Endodermal cell (in vitro differentiated cells): ENCODE data around the gene FAM131A. TPM values are rescaled to one million over a fixed set of nuclear protein-coding genes. Genes with fewer than 3 reads are reported as not detected.
A peak's percentile ranks its signal among the peaks of the same experiment; 100 is the strongest.

Source experiments
- DNase-seq: peaks from one replicate; pipeline ENCODE4 v3.0.0-alpha.2; 2017
- H3K27ac ChIP-seq: 2 replicates; pipeline ENCODE4 v1.5.1; 2013; ENCODE audit warnings: mild to moderate bottlenecking, low read depth, low read length, moderate library complexity
- H3K27me3 ChIP-seq: 2 replicates; pipeline ENCODE4 v1.6.1; 2013; ENCODE audit warnings: mild to moderate bottlenecking, low read length, moderate library complexity; ENCODE audit not compliant: insufficient read depth, control insufficient read depth, poor library complexity, severe bottlenecking
- H3K36me3 ChIP-seq: 2 replicates; pipeline ENCODE4 v1.7.0; 2013; ENCODE audit warnings: mild to moderate bottlenecking, low read length, moderate library complexity; ENCODE audit not compliant: control insufficient read depth, insufficient read depth
- H3K4me1 ChIP-seq: one replicate; pipeline ENCODE4 v1.7.0; 2013; ENCODE audit warnings: low read length; ENCODE audit not compliant: control insufficient read depth, insufficient read depth
- H3K4me3 ChIP-seq: 2 replicates; pipeline ENCODE4 v1.5.1; 2013; ENCODE audit warnings: mild to moderate bottlenecking, low read length, moderate library complexity
- H3K9ac ChIP-seq: 2 replicates; pipeline ENCODE4 v1.6.1; 2013; ENCODE audit warnings: mild to moderate bottlenecking, low read length, moderate library complexity; ENCODE audit not compliant: poor library complexity, severe bottlenecking; ENCODE audit errors: extremely low read depth
- H3K9me3 ChIP-seq: 2 replicates; pipeline ENCODE4 v1.6.1; 2013; ENCODE audit warnings: mild to moderate bottlenecking, low read length, moderate library complexity; ENCODE audit not compliant: control insufficient read depth
- H3K27ac Mint-ChIP-seq: 2 replicates; pipeline ENCODE4 v1.8.0; 2020; ENCODE audit warnings: mixed read lengths
- H3K27me3 Mint-ChIP-seq: 2 replicates; pipeline ENCODE4 v1.8.0; 2021; ENCODE audit warnings: mild to moderate bottlenecking, mixed read lengths; ENCODE audit not compliant: insufficient read depth
- H3K36me3 Mint-ChIP-seq: 2 replicates; pipeline ENCODE4 v1.8.0; 2020; ENCODE audit warnings: low read depth, mixed read lengths
- H3K4me1 Mint-ChIP-seq: 2 replicates; pipeline ENCODE4 v1.8.0; 2020; ENCODE audit warnings: mixed read lengths
- H3K4me3 Mint-ChIP-seq: 2 replicates; pipeline ENCODE4 v1.8.0; 2020; ENCODE audit warnings: mild to moderate bottlenecking, moderate library complexity, mixed read lengths
- H3K9me3 Mint-ChIP-seq: 2 replicates; pipeline ENCODE4 v1.8.0; 2020; ENCODE audit warnings: mild to moderate bottlenecking, mixed read lengths
- CTCF ChIP-seq: fragments of 200-600 bp; sonication (generic); conservative IDR thresholded peaks from 2 replicates; pipeline ENCODE4 v1.5.0; 2021; ENCODE audit warnings: antibody characterized with exemption, mild to moderate bottlenecking
- WGBS, 2 experiments: methylation state at CpG; one replicate each; pipeline versions ENCODE4 v1.1.5 to v1.1.7; 2013; ENCODE audit warnings: missing lambda C conversion rate in 2 of 2, mixed read lengths in 1 of 2; ENCODE audit not compliant: insufficient coverage in 1 of 2, insufficient read length in 1 of 2; 5-methylcytosine and 5-hydroxymethylcytosine counted together
- total RNA-seq, 2 donors: library from RNA; stranded (reverse); fragmentation: NEBNext Ultra II Directional in 1 of 2; extraction: Animal tissue kit (Norgen Biotek cat#: 25700) in 1 of 2; gene quantifications; 2 replicates in 1 of 2; 3 replicates in 1 of 2; pipeline ENCODE4 v1.2.1, GENCODE V29; 2021

Gene FAM131A
- total RNA-seq, 2 donors from 2014 or later, result 18.3 to 24.1 TPM

GRCh38 chr3:184352149-184352785, 14.9 kb downstream of the FAM131A start:
- TF ChIP-seq CTCF, result no peak
- Mint-ChIP-seq H3K4me3 (peak overlapping the region; percentile 14), H3K4me1 (peaks cover 30% of the 10 kb centered on the region), H3K36me3 (peaks cover 40% of the 10 kb centered on the region), H3K27ac (peak overlapping the region; percentile 84), H3K27me3 (no peaks in the 10 kb centered on the region), H3K9me3 (no peaks in the 10 kb centered on the region)
- Histone ChIP-seq H3K4me1 (peaks cover 12% of the 10 kb centered on the region), H3K9ac (no peak overlapping the region), H3K4me3 (no peak overlapping the region), H3K27ac (no peak overlapping the region), H3K27me3 (no peaks in the 10 kb centered on the region), H3K36me3 (peaks cover 51% of the 10 kb centered on the region), H3K9me3 (no peaks in the 10 kb centered on the region)
- 94 to 96% methylated on average over 14 to 15 of the region's 15 CpGs for WGBS, 2 experiments
- peak; percentile 44 for DNase-seq

- no peak overlapping the region for H3K27ac Mint-ChIP-seq
- TF ChIP-seq CTCF, result no peak
- no peaks in the 10 kb centered on the region for H3K9me3 Mint-ChIP-seq
- Histone ChIP-seq H3K36me3 (peaks cover 58% of the 10 kb centered on the region), H3K27ac (no peak overlapping the region), H3K4me3 (no peak overlapping the region), H3K27me3 (no peaks in the 10 kb centered on the region), H3K9me3 (no peaks in the 10 kb centered on the region), H3K4me1 (peaks cover 12% of the 10 kb centered on the region), H3K9ac (no peak overlapping the region)
- H3K27me3 Mint-ChIP-seq, result no peaks in the 10 kb centered on the region
- DNase-seq, result no peak
- peaks cover 30% of the 10 kb centered on the region for H3K4me1 Mint-ChIP-seq
- peaks cover 42% of the 10 kb centered on the region for H3K36me3 Mint-ChIP-seq
- WGBS, 2 experiments, result 94 to 96% methylated on average over 8 to 11 of the region's 11 CpGs
- H3K4me3 Mint-ChIP-seq, result no peak overlapping the region
These were observed 15.6 kb downstream of the FAM131A start for GRCh38 chr3:184352897-184353545.

GRCh38 chr3:184353546-184353941, 16.1 kb downstream of the FAM131A start:
- DNase-seq, result no peak

More at GRCh38 chr3:184353546-184353941, 16.1 kb downstream of the FAM131A start:
- H3K4me1 ChIP-seq, result peaks cover 12% of the 10 kb centered on the region
- no peak overlapping the region for H3K27ac ChIP-seq
- H3K9ac ChIP-seq, result no peak overlapping the region
- H3K4me3 ChIP-seq, result no peak overlapping the region
- 95 to 100% methylated on average over 8 to 11 of the region's 11 CpGs for WGBS, 2 experiments
- Mint-ChIP-seq H3K4me1 (peaks cover 29% of the 10 kb centered on the region), H3K27me3 (no peaks in the 10 kb centered on the region), H3K27ac (no peak overlapping the region), H3K36me3 (peaks cover 45% of the 10 kb centered on the region), H3K4me3 (no peak overlapping the region), H3K9me3 (no peaks in the 10 kb centered on the region)
- peaks cover 62% of the 10 kb centered on the region for H3K36me3 ChIP-seq
- H3K9me3 ChIP-seq, result no peaks in the 10 kb centered on the region
- no peaks in the 10 kb centered on the region for H3K27me3 ChIP-seq
- no peak for TF ChIP-seq CTCF
